ELR (cell line): ENCODE results near the gene AURKAIP1.
"Not testable (repeated sequence)": the region's sequence is repeated elsewhere in the genome, so short reads cannot be mapped to it uniquely, and the experiment has no call there.

ENCODE experiments used
- DNase-seq: peaks from one replicate; pipeline ENCODE4 v3.0.0-alpha.2; 2015; ENCODE audit warnings: low read depth

The AURKAIP1 gene

DNA sequence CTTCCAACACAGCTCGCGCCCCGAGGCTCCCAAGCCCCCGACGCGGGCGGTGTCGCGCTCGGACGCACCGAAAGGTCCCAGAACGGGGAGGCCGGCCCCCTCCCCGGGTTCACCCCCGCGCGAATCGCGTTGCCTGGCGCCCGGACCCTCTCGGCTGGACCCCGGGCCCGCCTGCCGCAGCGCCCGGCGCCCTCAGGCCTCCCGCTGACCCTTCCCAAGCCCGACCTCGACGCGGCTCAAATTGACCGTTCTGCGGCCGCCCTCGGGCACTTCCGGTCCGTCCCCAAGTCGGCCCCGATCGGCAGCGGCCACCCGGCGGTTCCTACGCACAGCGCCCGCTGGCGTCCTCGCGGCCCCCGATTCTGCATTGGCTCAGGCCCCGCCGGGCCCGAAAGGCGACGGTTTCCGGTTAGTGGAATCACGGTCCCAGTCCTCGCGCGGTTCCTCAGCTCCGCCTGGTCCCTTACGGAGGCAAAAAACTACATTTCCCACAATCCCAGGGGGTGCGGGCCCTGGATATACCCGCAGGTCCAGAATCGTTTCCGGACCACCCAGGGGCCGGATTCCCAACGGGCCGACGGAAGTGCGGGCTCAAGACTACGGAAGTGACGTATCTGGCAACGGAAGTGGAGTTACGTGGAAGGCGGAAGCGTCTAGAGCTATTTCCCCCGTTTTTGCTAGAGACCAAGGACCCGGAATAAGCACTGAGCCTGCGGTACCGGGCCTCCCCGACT, at the start of gene AURKAIP1:
TSS of gene AURKAIP1 (minus strand) at position 279 of the 734 bp plus-strand sequence. CDS start 451 bp downstream, outside the sequence.
- DNase-seq: peak; percentile 100

- no peak for DNase-seq
These were observed 49.7 kb upstream of the AURKAIP1 start for GRCh38 chr1:1424707-1425106.

DNA sequence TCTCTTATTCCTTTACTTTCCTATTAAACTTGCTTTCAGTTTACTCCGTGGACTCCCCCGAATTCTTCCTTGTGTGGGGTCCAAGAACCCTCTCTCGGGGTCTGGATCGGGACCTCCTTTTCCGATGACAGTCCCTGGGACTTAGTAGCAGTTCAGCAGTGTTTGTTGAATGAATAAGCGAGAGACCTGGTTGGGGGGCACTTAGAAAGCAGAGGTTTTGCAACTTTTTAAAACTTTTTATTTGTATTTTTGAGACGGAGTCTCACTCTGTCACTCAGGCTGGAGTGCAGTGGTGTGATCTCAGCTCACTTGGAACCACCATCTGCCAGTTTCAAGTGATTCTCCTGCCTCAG, 48.2 kb upstream of the AURKAIP1 start:
- no peak for DNase-seq

GRCh38 chr1:1422465-1423244, 47.6 kb upstream of the AURKAIP1 start:
- peak; percentile 78 for DNase-seq

- no peak for DNase-seq
These were observed 47.0 kb upstream of the AURKAIP1 start for GRCh38 chr1:1421907-1422464.

- no peak for DNase-seq
These were observed 46.3 kb upstream of the AURKAIP1 start, which contains the start of gene ANKRD65 for GRCh38 chr1:1421147-1421906. Gene ANKRD65 (minus strand): TSS chr1:1421276. CDS start chr1:1421005, 271 bp downstream.

DNA sequence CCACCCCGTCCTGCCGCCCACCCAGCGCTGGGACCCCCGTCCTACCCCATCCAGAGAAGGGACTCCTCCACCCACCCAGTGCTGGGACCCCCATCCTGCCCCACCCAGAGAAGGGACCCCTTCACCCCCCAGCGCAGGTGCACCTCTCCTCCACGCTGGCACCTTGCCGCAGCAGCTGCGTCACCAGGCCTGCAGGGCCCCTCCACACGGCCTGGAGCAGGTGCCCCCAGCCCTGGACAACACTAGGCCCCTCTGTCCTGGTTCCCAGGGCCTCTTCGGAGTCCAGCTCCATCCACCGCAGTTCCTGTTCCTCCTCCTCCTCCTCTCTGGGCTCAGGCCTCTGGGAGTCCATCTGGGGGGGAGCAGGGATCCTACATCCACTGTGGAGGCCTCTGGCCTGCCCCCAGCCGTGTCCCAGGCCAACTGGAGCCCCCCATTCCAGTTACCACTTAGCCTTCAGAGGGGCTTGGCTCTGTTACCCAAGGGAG, 45.7 kb upstream of the AURKAIP1 start:
- DNase-seq: no peak

DNA sequence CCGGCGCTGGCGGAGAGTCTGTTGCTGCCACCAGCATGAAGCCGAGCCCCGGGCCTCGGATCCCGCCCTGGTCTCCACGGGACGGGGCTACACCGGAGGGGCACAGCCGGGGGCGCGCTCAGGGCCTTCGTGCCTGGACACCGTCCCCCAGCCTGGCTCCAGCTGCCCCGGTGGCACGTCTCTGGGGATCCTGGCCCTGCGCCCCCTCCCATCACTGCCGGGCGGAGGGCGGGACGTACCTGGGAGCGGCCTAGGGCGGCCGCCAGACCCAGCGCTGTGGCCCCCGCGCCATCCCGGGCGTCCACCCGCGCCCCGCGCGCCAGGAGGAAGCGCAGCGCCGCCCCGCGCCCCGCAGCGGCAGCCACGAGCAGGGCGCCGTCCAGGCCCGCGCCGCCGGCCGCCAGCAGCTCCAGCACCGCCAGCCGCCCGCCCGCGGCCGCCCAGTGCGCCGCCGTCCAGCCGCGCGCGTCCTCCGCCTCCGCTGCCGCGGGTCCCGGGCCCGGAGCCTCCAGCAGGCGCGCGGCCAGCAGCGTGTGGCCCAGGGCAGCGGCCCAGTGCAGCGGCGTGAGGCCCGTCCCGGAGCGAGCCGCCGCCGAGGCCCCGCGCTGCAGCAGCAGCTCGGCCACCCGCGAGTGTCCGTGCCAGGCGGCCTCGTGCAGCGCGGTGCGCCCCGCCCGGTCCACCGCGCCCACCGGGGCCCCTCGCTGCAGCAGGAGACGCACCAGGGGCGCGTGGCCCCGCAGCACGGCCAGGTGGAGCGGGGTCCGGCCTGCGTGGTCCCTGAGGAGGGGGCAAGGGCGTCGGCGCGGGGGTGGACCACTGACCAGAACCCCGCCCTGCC, 45.0 kb upstream of the AURKAIP1 start:
- DNase-seq: no peak

- DNase-seq: no peak
These were observed 44.4 kb upstream of the AURKAIP1 start for GRCh38 chr1:1419363-1419812.

GRCh38 chr1:1418464-1419362, 43.7 kb upstream of the AURKAIP1 start:
- DNase-seq: no peak

DNA sequence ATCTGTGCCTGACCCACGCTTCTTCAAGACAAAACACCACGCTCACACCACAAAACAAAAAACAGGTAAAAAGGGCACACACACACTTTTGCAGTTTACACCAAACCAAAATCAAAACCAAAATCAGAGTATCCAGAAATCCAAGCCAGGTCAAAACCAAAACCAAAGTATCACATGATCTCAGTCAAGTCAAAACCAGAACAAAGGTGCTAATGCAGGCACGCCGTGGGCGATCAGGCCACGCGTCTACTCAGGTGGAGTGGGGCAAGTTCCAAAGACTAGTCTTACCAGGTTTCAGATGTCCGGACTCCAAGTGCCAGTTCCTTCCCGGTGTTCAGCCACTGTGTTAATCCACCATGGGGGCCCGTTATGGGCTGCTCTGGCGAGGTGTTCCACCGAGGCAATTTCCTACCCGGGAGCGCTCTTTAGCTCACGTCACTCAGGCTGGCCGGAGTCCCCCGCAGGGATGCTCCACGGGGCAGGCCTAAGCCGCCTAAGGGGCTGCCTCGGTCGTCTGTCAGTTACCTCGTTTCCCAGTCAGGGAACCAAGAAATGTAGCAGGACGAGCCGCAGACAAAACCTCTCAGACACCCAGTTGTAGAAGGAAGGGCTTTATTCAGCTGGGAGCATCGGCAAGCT, 42.9 kb upstream of the AURKAIP1 start:
- DNase-seq: not testable (repeated sequence)

DNA sequence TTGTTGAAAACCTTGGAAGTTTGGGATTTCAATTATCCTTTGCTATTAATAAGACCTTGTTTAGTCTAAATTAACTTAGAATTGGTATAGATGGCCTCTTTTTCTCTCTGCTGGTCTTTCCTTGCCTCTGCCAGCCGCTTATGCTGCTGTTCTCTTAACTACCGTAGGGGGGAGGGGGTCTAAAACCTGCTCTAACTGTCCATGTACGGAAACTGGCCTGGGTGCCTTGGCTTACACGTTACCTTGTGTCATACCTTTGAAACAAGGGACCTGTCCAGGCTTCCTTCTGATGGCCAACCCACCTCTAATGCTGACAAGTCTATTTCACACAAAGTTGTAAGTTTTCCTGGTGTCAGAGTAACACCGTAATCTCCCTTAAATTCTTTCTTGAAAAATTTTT, 42.4 kb upstream of the AURKAIP1 start:
- not testable (repeated sequence) for DNase-seq

DNA sequence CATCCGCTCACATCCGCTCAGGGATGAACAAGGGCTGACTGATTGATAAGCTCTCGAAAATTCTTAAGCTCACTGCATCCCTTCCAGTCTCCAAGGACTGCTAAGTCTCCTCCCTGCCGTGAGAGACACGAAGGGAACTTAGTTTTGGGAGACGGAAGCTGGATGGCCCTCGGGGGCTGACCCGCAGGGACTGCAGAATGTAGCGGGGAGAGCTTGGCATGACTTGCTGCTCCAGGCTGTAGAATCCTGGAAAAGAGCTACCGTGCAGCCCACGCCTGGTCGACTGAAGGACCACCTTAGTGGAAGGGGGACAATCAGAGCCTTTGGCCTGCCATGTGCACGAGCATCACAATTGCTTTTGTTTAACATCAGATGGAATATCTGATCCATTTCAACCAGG, 40.7 kb upstream of the AURKAIP1 start:
- no peak for DNase-seq

DNA sequence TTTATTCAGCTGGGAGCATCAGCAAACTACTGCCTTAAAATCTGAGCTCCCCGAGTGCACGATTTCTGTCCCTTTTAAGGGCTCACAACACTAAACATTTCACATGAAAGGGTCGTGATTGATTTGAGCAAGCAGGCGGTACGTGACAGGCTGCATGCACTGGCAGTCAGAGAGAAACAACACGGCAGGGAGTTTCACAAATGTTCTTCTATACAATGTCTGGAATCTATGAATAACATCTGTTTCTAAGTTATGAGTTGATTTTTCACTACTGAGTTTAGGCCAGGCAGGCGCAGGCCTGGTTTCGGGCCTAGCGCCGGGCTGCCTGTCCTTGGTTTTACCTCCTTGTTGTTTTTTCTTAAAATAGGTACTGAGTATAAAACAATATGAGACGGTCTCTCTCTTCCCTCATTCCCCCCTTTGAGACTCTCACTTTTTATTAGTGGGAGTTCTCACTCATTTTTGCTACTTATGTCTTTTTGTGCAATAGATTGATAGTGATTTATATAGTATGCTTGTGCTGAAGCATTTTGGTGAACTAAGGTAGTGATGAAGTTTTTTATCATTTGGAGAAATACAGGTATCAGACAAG, 37.4 kb upstream of the AURKAIP1 start:
- not testable (repeated sequence) for DNase-seq

GRCh38 chr1:1411626-1412025, 36.6 kb upstream of the AURKAIP1 start:
- DNase-seq: no peak

DNA sequence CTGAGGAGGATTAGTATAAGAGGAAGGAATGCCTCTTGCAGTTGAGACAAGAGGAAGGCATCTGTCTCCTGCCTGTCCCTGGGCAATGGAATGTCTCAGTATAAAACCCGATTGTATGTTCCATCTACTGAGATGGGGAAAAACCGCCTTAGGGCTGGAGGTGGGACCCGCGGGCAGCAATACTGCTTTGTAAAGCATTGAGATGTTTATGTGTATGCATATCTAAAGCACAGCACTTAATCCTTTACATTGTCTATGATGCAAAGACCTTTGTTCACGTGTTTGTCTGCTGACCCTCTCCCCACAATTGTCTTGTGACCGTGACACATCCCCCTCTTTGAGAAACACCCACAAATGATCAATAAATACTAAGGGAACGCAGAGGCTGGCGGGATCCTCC, 35.2 kb upstream of the AURKAIP1 start:
- DNase-seq: not testable (repeated sequence)

GRCh38 chr1:1407636-1408318, 32.8 kb upstream of the AURKAIP1 start:
- peak; percentile 51 for DNase-seq

DNA sequence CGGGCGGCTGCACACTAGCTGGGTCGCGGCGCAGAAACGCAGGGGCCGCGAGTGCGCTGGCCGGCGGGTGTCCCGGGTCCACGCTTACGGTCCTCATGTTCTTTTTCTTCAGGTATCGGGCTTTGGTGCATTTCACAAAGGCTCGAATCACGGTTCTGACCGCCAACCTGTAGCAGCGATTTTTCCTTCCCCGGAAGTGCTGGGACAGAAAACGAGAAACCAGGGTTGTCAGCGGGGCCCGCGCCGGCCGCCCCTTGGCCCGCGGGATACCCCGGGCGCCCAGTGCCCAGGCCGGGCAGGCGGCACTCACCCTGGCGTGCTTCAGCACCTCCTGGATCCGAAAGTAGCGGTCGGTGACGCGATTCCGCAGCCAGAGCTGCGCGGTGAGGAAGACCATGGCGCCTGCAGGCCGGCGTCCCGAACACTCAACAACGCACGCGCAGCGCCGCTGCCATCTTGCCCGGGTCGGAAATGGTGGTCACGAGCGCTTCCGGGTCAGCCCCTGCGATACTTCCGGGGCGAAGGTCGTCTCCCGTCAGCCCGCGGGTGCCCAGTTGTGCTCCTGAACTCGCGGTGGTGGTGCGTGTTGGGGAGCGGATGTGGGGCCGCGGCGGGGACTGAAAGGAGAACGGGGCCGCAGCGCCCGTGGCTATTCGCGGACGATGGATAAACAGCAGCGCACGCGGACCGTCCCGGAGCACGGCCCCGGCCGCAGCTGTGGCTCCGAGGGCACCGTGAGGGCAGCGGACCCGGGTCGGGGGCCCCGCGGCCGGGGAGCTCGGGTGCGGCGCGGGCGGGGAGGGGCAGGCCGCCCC, 32.0 kb upstream of the AURKAIP1 start, which contains the start of gene MRPL20:
TSS of gene MRPL20 (minus strand) at position 473 of the 815 bp plus-strand sequence. CDS start at position 397, 76 bp downstream.
- DNase-seq: peak; percentile 93
